PFSK-1 (cell line): ENCODE data around the gene AVP.

Experiments
- POLR2AphosphoS5 ChIP-seq: IDR thresholded peaks from 2 replicates; pipeline ENCODE4 v1.6.1; 2012; ENCODE audit warnings: low read depth, mild to moderate bottlenecking, control low read depth, low read length, moderate library complexity
- SIN3A ChIP-seq: IDR thresholded peaks from 2 replicates; pipeline ENCODE4 v1.6.1; 2012; ENCODE audit warnings: mild to moderate bottlenecking, low read length, moderate library complexity, borderline replicate concordance; ENCODE audit not compliant: insufficient read depth

DNA sequence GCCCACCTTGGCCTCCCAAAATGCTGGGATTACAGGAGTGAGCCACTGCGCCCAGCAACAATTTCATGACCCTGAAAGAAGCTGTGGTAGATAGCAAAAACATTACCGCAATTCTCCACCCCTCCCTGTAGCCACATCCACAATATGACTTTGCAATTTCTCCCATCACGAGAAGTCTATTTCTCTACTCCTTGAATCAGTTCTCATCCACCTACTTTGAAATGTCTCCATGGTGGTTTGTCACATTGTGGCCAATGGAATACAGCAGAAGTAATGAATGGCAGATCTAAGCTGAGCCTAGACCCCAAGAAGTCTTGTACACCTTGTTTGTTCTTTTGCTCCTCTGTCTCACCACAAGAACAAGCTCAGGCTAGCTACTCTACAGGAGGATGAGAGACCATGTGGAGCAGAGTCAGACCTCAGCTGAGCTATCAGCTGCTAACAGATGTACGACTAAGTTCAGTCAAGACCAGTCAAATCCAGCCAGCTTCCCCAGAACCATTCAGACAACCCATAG is 6.8 kb downstream of the AVP start:
- no peak for TF ChIP-seq SIN3A
- no peak for TF ChIP-seq POLR2AphosphoS5
